Fibroblast of villous mesenchyme (primary cell): ENCODE data around the gene AKT2. TPM values are rescaled to one million over a fixed set of nuclear protein-coding genes. Genes with fewer than 3 reads are reported as not detected.

ENCODE experiments used
- DNase-seq: peaks from one replicate; pipeline ENCODE4 v3.0.0-alpha.2; 2010; ENCODE audit warnings: low read depth
- H3K4me3 ChIP-seq: 2 replicates; pipeline ENCODE4 v1.5.1; 2011; ENCODE audit warnings: low read depth, mild to moderate bottlenecking, low read length
- CTCF ChIP-seq: IDR thresholded peaks from 2 replicates; pipeline ENCODE4 v1.5.1; 2012; ENCODE audit warnings: low read depth, mild to moderate bottlenecking, low read length; ENCODE audit not compliant: insufficient read depth
- total RNA-seq: library from RNA; depleted of rRNA; stranded (reverse); fragments of >200 nt; gene quantifications from 2 replicates; pipeline ENCODE4 v1.2.3, GENCODE V29; 2012

The AKT2 gene
- total RNA-seq, 1 donor, result 142 TPM

- no peak for TF ChIP-seq CTCF
- no peak overlapping the region for H3K4me3 ChIP-seq
- DNase-seq, result no peak
Measured at GRCh38 chr19:40214936-40215335, 70.2 kb downstream of the AKT2 start.

GRCh38 chr19:40213882-40214570 is 71.1 kb downstream of the AKT2 start:
- no peak overlapping the region for H3K4me3 ChIP-seq
- no peak for TF ChIP-seq CTCF
- no peak for DNase-seq

- H3K4me3 ChIP-seq, result no peak overlapping the region
- no peak for DNase-seq
- no peak for TF ChIP-seq CTCF
Measured at GRCh38 chr19:40213251-40213829, 71.8 kb downstream of the AKT2 start.

- no peak overlapping the region for H3K4me3 ChIP-seq
- no peak for DNase-seq
- TF ChIP-seq CTCF, result no peak
Measured at GRCh38 chr19:40210889-40211288, 74.3 kb downstream of the AKT2 start.

GRCh38 chr19:40208602-40209001 is 76.5 kb downstream of the AKT2 start:
- no peak overlapping the region for H3K4me3 ChIP-seq
- no peak for TF ChIP-seq CTCF
- DNase-seq, result no peak

- no peak for TF ChIP-seq CTCF
- no peak overlapping the region for H3K4me3 ChIP-seq
- DNase-seq, result no peak
Measured at GRCh38 chr19:40205760-40206159, 79.4 kb downstream of the AKT2 start.
